Measurements from ENCODE around the gene FHOD3.

The FHOD3 gene

DNA sequence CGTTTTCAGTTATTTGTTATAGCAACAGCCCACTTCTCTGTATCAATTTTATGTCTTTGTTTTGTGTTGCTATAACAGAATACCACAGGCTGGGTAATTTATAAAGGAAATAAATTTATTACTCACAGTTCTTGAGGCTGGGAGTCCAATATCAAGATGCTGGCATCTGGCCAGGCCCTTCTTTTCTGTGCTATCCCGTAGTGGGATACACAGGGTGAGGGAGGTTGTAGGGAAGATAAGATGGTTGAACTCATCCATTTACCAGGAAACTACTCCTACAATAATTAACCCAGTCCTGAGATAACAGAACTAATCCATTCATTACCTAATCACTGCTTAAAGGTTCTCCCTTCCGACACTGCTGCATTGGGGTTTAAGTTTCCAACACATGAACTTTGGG, 310.6 kb downstream of the FHOD3 start:
- no peak overlapping the region for H3K4me3 ChIP-seq (ENCODE audit: low read depth, low read length)
- TF ChIP-seq, protein P1, sequence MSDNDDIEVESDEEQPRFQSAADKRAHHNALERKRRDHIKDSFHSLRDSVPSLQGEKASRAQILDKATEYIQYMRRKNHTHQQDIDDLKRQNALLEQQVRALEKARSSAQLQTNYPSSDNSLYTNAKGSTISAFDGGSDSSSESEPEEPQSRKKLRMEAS (IDR thresholded peaks at IDR 0.05; ENCODE audit: low read depth, low read length), result no peak
- TF ChIP-seq, protein P2, sequence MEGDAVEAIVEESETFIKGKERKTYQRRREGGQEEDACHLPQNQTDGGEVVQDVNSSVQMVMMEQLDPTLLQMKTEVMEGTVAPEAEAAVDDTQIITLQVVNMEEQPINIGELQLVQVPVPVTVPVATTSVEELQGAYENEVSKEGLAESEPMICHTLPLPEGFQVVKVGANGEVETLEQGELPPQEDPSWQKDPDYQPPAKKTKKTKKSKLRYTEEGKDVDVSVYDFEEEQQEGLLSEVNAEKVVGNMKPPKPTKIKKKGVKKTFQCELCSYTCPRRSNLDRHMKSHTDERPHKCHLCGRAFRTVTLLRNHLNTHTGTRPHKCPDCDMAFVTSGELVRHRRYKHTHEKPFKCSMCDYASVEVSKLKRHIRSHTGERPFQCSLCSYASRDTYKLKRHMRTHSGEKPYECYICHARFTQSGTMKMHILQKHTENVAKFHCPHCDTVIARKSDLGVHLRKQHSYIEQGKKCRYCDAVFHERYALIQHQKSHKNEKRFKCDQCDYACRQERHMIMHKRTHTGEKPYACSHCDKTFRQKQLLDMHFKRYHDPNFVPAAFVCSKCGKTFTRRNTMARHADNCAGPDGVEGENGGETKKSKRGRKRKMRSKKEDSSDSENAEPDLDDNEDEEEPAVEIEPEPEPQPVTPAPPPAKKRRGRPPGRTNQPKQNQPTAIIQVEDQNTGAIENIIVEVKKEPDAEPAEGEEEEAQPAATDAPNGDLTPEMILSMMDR (IDR thresholded peaks at IDR 0.05; ENCODE audit: low read depth, low read length), result no peak
- no peak for TF ChIP-seq POLR2A (IDR thresholded peaks at IDR 0.05; ENCODE audit: extremely low read depth, insufficient read length)
- TF ChIP-seq MYC (IDR thresholded peaks at IDR 0.05; ENCODE audit: low read depth, low read length), result no peak
- no peak for DNase-seq (ENCODE audit: low read depth)

DNA sequence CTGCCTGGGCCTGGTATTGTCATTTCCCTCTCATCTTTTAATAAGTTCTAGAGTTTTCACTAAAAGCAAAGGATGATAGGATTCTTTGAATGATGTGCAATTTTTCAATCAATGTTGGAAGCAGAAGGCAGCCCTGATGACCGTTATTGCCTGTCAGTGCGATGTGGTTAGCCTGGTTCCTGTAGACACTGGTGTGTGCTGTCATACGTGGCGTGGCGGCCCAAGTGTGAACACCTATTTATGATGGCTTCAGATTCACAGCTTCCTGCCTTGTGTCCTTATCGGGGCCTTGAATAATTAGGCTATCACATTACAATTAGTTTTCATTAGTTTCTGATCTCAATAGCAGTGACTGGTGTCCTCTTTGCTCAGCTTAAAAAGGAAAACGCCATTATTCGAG, 312.7 kb downstream of the FHOD3 start:
- H3K4me3 ChIP-seq (ENCODE audit: low read depth, low read length), result no peak overlapping the region
- no peak for DNase-seq (ENCODE audit: low read depth)
- TF ChIP-seq POLR2A (IDR thresholded peaks at IDR 0.05; ENCODE audit: extremely low read depth, insufficient read length), result no peak
- TF ChIP-seq, protein P2 (IDR thresholded peaks at IDR 0.05; ENCODE audit: low read depth, low read length), result no peak
- no peak for TF ChIP-seq MYC (IDR thresholded peaks at IDR 0.05; ENCODE audit: low read depth, low read length)
- TF ChIP-seq, protein P1 (IDR thresholded peaks at IDR 0.05; ENCODE audit: low read depth, low read length), result no peak

DNA sequence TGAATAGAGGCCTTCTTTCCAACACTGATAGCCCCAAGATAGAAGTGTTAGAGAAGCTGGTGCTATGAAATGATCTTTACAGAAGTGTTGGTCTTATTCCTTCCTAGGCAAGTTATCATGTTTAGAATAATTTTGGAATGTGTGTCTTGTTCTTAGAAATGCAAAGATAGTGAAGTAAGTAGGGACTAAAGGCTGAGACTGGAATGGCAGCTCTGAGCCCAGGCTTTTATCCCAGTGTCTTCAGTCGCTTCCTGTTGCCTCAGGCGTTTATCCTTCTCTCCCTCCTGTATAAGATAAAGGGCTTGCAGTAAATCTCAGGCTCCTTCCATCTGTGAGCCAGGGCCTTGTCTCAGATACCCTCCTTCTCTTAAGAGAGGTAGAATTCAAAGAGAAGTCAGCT, 313.1 kb downstream of the FHOD3 start:
- TF ChIP-seq, protein P1 (IDR thresholded peaks at IDR 0.05; ENCODE audit: low read depth, low read length), result no peak
- TF ChIP-seq, protein P2 (IDR thresholded peaks at IDR 0.05; ENCODE audit: low read depth, low read length), result no peak
- TF ChIP-seq POLR2A (IDR thresholded peaks at IDR 0.05; ENCODE audit: extremely low read depth, insufficient read length) (no peak), MYC (IDR thresholded peaks at IDR 0.05; ENCODE audit: low read depth, low read length) (no peak)
- no peak overlapping the region for H3K4me3 ChIP-seq (ENCODE audit: low read depth, low read length)
- no peak for DNase-seq (ENCODE audit: low read depth)

DNA sequence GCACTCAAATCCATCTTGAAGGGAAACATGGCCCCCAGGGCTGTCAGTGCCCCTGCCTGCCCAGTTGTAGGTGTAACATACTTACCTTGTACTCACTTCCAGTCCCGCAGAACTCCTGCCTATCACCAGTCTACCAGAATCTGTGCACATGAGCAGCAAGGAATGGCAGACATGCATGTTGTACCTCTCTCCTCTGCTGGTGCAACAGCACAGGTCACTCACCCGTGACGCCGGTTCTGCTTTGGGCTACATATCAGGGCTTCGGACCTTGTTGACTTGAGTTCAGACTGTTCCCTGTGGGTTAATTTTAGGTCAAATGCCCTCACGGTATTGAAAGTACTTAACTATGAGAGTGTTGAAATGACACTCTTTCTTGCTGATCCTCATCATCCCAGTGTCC, 315.6 kb downstream of the FHOD3 start:
- TF ChIP-seq, protein P1 (IDR thresholded peaks at IDR 0.05; ENCODE audit: low read depth, low read length), result no peak
- TF ChIP-seq, protein P2 (IDR thresholded peaks at IDR 0.05; ENCODE audit: low read depth, low read length), result no peak
- H3K4me3 ChIP-seq (ENCODE audit: low read depth, low read length), result no peak overlapping the region
- DNase-seq (ENCODE audit: low read depth), result no peak

DNA sequence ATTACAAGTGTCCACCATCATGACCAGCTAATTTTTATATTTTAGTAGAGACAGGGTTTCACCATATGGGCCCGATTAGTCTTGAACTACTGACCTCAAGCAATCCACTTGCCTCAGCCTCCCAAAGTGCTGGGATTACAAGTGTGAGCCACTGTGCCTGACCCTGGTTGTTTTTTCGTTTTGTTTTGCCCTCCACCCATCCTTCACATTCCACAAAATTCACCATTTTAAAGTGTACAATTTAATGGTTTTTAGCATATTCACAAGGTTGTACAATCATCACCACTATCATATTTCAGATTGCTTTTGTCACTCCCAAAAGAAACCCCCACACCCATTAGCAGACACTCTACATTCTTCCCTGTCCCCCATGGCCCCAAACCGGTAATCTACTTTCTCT, 316.3 kb downstream of the FHOD3 start:
- no peak overlapping the region for H3K4me3 ChIP-seq (ENCODE audit: low read depth, low read length)
- no peak for DNase-seq (ENCODE audit: low read depth)
- TF ChIP-seq, protein P1 (IDR thresholded peaks at IDR 0.05; ENCODE audit: low read depth, low read length), result no peak
- TF ChIP-seq MYC (IDR thresholded peaks at IDR 0.05; ENCODE audit: low read depth, low read length), result no peak
- no peak for TF ChIP-seq POLR2A (IDR thresholded peaks at IDR 0.05; ENCODE audit: extremely low read depth, insufficient read length)
- TF ChIP-seq, protein P2 (IDR thresholded peaks at IDR 0.05; ENCODE audit: low read depth, low read length), result no peak

DNA sequence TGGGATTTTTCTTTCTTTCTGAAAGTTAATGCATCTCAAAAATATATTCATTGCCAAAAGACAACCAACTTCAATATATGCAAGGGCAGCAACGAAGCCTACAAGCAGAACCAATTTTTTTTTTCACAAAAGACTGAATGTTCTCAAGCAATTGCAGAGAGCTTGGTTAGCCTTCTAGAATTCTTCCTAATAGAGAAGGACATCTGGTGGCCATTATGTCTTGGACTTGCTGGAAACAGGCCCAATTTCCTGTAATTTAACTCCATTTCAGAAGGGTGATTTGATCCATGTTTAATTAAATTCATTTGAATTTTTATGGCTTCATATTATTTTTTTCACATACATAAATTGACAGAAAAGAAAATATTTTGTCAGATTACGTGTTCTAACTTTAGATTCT, 323.3 kb downstream of the FHOD3 start:
- TF ChIP-seq POLR2A (IDR thresholded peaks at IDR 0.05; ENCODE audit: extremely low read depth, insufficient read length), result no peak
- TF ChIP-seq, protein P2 (IDR thresholded peaks at IDR 0.05; ENCODE audit: low read depth, low read length), result no peak
- no peak for TF ChIP-seq MYC (IDR thresholded peaks at IDR 0.05; ENCODE audit: low read depth, low read length)
- TF ChIP-seq, protein P1 (IDR thresholded peaks at IDR 0.05; ENCODE audit: low read depth, low read length), result no peak

More for the DNA sequence above, 323.3 kb downstream of the FHOD3 start:
- H3K4me3 ChIP-seq (ENCODE audit: low read depth, low read length), result no peak overlapping the region
- DNase-seq (ENCODE audit: low read depth), result no peak
